ENCODE results near the gene OLIG1. TPM values are rescaled to one million over a fixed set of nuclear protein-coding genes. Genes with fewer than 3 reads are reported as not detected.

The OLIG1 gene
- total and polyA plus RNA-seq, 10 of the 15 experiments (the other 5 are each of a cell fraction or from before 2014, with no cell fraction given), result not detected

- SMC1A ChIA-PET (ENCODE audit: uncharacterized antibody, unreplicated experiment), result no interaction called here
- no peaks in the 10 kb centered on the region for H3K79me2 ChIP-seq (ENCODE audit: control insufficient read depth, insufficient read depth, low read length)
- no peaks in the 10 kb centered on the region for H4K20me1 ChIP-seq (ENCODE audit: control insufficient read depth, insufficient read depth)
- RAD21 ChIA-PET (ENCODE audit: unreplicated experiment), result no interaction called here
- FAIRE-seq, result no peak
- H3K9me3 ChIP-seq (replicated peaks; ENCODE audit: control insufficient read depth, insufficient read depth, low read length), result no peaks in the 10 kb centered on the region
- H3K27me3 ChIP-seq (replicated peaks in 1 of 2; ENCODE audit: control insufficient read depth in 2 of 2, insufficient read depth in 2 of 2, low read length in 1 of 2), result peaks cover 7 to 16% of the 10 kb centered on the region in 2 experiments
- BruUV-seq (replicated peaks), result no TSS peak
- H3K4me2 ChIP-seq (ENCODE audit: control insufficient read depth, insufficient read depth), result no peak overlapping the region
- TF ChIP-seq ZNF622 (IDR thresholded peaks at IDR 0.05) (no peak), CUX1 (IDR thresholded peaks at IDR 0.05; ENCODE audit: insufficient replicate concordance, low read depth, low read length) (no peak), SKIL (IDR thresholded peaks at IDR 0.05; ENCODE audit: low read depth, poor library complexity, severe bottlenecking) (no peak), RELA (IDR thresholded peaks at IDR 0.05; ENCODE audit: borderline replicate concordance, partially characterized antibody) (no peak), SMAD5 (IDR thresholded peaks at IDR 0.05; ENCODE audit: low read depth) (no peak), IRF4 (IDR thresholded peaks at IDR 0.05; ENCODE audit: low read depth, low read length) (no peak), NFYB (IDR thresholded peaks at IDR 0.05; ENCODE audit: insufficient read depth, low read depth, low read length) (no peak), NKRF (conservative IDR thresholded peaks at IDR 0.05) (no peak), POLR2AphosphoS2 (IDR thresholded peaks at IDR 0.05; ENCODE audit: low read depth, low read length) (no peak), GATAD2B (conservative IDR thresholded peaks at IDR 0.05; ENCODE audit: low read depth) (no peak), MYC (IDR thresholded peaks at IDR 0.05; ENCODE audit: insufficient read depth, insufficient read length, insufficient replicate concordance, low read length, severe bottlenecking) (no peak)
- WGBS (ENCODE audit: insufficient coverage, insufficient replicate concordance, low lambda C conversion rate, missing lambda C conversion rate), result 84% methylated on average over 3 of the region's 3 CpGs
- no peak for ATAC-seq
- DNase-seq (ENCODE audit: low read depth, low spot score), result no peak
- CTCF ChIA-PET, result no interaction called here
- no peak overlapping the region for H3K4me3 ChIP-seq
- H2AFZ ChIP-seq (ENCODE audit: control insufficient read depth, low read depth, low read length), result no peak overlapping the region
- no peak overlapping the region for H3K9ac ChIP-seq (ENCODE audit: control insufficient read depth, insufficient read depth, low read length)
- H3K4me1 ChIP-seq (ENCODE audit: control insufficient read depth, insufficient read depth, low read length), result no peaks in the 10 kb centered on the region
- POLR2A ChIA-PET, result no interaction called here
- intact Hi-C loops (cut with micrococcal nuclease; ENCODE audit: unreplicated experiment), result no loop called here
- no peaks in the 10 kb centered on the region; a peak in 1 of 4 replicates for H3K36me3 ChIP-seq (ENCODE audit: control insufficient read depth in 2 of 2, insufficient read depth in 2 of 2, low read length in 1 of 2)
- in situ Hi-C loops (cut with MboI), result no loop called here
- no peak overlapping the region for H3K27ac ChIP-seq (ENCODE audit: control insufficient read depth, insufficient read depth)
Observed at GRCh38 chr21:33114276-33114675, 44.3 kb downstream of the OLIG1 start.
